Measurements from ENCODE around the gene WWOX. TPM values are rescaled to one million over a fixed set of nuclear protein-coding genes. Genes with fewer than 3 reads are reported as not detected.
A peak's percentile ranks its signal among the peaks of the same experiment; 100 is the strongest.

WWOX gene
- total RNA-seq, 1 donor from 2014 or later: 28.2 TPM

GRCh38 chr16:78098087-78098486 is 1.4 kb upstream of the WWOX start:
- no peak for DNase-seq (ENCODE audit: extremely low spot score, unreplicated experiment)
- H3K9me3 Mint-ChIP-seq: no peaks in the 10 kb centered on the region
- H3K27me3 Mint-ChIP-seq: peaks cover 4% of the 10 kb centered on the region
- TF ChIP-seq CTCF (conservative IDR thresholded peaks at IDR 0.05): no peak
- no peaks in the 10 kb centered on the region for H3K36me3 Mint-ChIP-seq
- H3K27ac Mint-ChIP-seq: no peak overlapping the region
- no peak overlapping the region for H3K4me3 Mint-ChIP-seq
- peaks cover 14% of the 10 kb centered on the region for H3K4me1 Mint-ChIP-seq (ENCODE audit: unreplicated experiment)

GRCh38 chr16:78098595-78099270 is 721 bp upstream of the WWOX start:
- TF ChIP-seq CTCF (conservative IDR thresholded peaks at IDR 0.05): no peak
- Mint-ChIP-seq H3K9me3 (no peaks in the 10 kb centered on the region), H3K36me3 (no peaks in the 10 kb centered on the region), H3K4me3 (peak overlapping the region; percentile 89), H3K27ac (peak overlapping the region; percentile 85), H3K27me3 (no peaks in the 10 kb centered on the region), H3K4me1 (ENCODE audit: unreplicated experiment) (peaks cover 18% of the 10 kb centered on the region)
- no peak for DNase-seq (ENCODE audit: extremely low spot score, unreplicated experiment)

GRCh38 chr16:78100112-78100467 is 636 bp downstream of the WWOX start:
- H3K27me3 Mint-ChIP-seq: no peaks in the 10 kb centered on the region
- no peaks in the 10 kb centered on the region for H3K36me3 Mint-ChIP-seq
- H3K4me3 Mint-ChIP-seq: peak overlapping the region; percentile 89
- peaks cover 18% of the 10 kb centered on the region for H3K4me1 Mint-ChIP-seq (ENCODE audit: unreplicated experiment)
- no peak for TF ChIP-seq CTCF (conservative IDR thresholded peaks at IDR 0.05)
- H3K27ac Mint-ChIP-seq: peak overlapping the region; percentile 85
- no peak for DNase-seq (ENCODE audit: extremely low spot score, unreplicated experiment)
- H3K9me3 Mint-ChIP-seq: no peaks in the 10 kb centered on the region

- H3K4me3 Mint-ChIP-seq: no peak overlapping the region
- no peak for TF ChIP-seq CTCF (conservative IDR thresholded peaks at IDR 0.05)
- no peaks in the 10 kb centered on the region for H3K27me3 Mint-ChIP-seq
- no peaks in the 10 kb centered on the region for H3K36me3 Mint-ChIP-seq
- no peaks in the 10 kb centered on the region for H3K9me3 Mint-ChIP-seq
- peaks cover 18% of the 10 kb centered on the region for H3K4me1 Mint-ChIP-seq (ENCODE audit: unreplicated experiment)
- no peak for DNase-seq (ENCODE audit: extremely low spot score, unreplicated experiment)
- H3K27ac Mint-ChIP-seq: no peak overlapping the region
Measured at GRCh38 chr16:78102122-78102660, 2.7 kb downstream of the WWOX start.

GRCh38 chr16:78102865-78103264 is 3.4 kb downstream of the WWOX start:
- H3K27ac Mint-ChIP-seq: no peak overlapping the region
- DNase-seq (ENCODE audit: extremely low spot score, unreplicated experiment): no peak
- H3K4me1 Mint-ChIP-seq (ENCODE audit: unreplicated experiment): peaks cover 18% of the 10 kb centered on the region
- no peak for TF ChIP-seq CTCF (conservative IDR thresholded peaks at IDR 0.05)
- no peaks in the 10 kb centered on the region for H3K9me3 Mint-ChIP-seq
- no peaks in the 10 kb centered on the region for H3K27me3 Mint-ChIP-seq
- H3K4me3 Mint-ChIP-seq: peak overlapping the region; percentile 71
- no peaks in the 10 kb centered on the region for H3K36me3 Mint-ChIP-seq
